Lower lobe of right lung (tissue), 2 donors: Measurements from ENCODE around the gene ATP1A3. TPM values are rescaled to one million over a fixed set of nuclear protein-coding genes. Genes with fewer than 3 reads are reported as not detected.
"Not testable (repeated sequence)": the region's sequence is repeated elsewhere in the genome, so short reads cannot be mapped to it uniquely, and the experiment has no call there.

ENCODE experiments used
- ATAC-seq, 2 donors: fragments of 200-7000 bp; cut with Tn5 transposase; one replicate each; pipeline ENCODE4 v1.9.1; 2020 to 2022; ENCODE audit warnings: mild to moderate bottlenecking in 2 of 2, moderate library complexity in 2 of 2
- DNase-seq: peaks from one replicate; pipeline ENCODE4 v3.0.0-alpha.2; 2020
- H3K27ac ChIP-seq: fragments of 200-600 bp; one replicate; pipeline ENCODE4 v1.8.0; 2022
- H3K27me3 ChIP-seq: fragments of 200-600 bp; one replicate; pipeline ENCODE4 v1.8.0; 2022; ENCODE audit warnings: low read depth
- H3K36me3 ChIP-seq: fragments of 200-600 bp; one replicate; pipeline ENCODE4 v1.8.0; 2022; ENCODE audit warnings: mild to moderate bottlenecking
- H3K4me1 ChIP-seq: fragments of 200-600 bp; one replicate; pipeline ENCODE4 v1.8.0; 2022
- H3K4me3 ChIP-seq: fragments of 200-600 bp; one replicate; pipeline ENCODE4 v1.8.0; 2022; ENCODE audit warnings: mild to moderate bottlenecking
- H3K9me3 ChIP-seq: fragments of 200-600 bp; one replicate; pipeline ENCODE4 v1.8.0; 2022
- intact Hi-C: fragments of 100-400 bp; cut with DNase I; formaldehyde crosslinking; loops from one replicate; pipeline ENCODE4 v1.11.0; 2022
- total RNA-seq: library from RNA; stranded (reverse); fragmentation: NEBNext Ultra II Directional; extraction: Animal tissue kit (Norgen Biotek cat#: 25700); gene quantifications from one replicate; pipeline ENCODE4 v1.2.1, GENCODE V29; 2021
- TF ChIP-seq, protein P1 (sequence below): fragments of 200-600 bp; IDR thresholded peaks from one replicate; pipeline ENCODE4 v1.8.0; 2022; ENCODE audit warnings: antibody characterized with exemption, mild to moderate bottlenecking
- donor health status: DM: no; HTN: yes; CAD: no; lungs with severe emphysema.

Gene ATP1A3
- total RNA-seq, 1 donor from 2014 or later: 0.97 TPM

DNA sequence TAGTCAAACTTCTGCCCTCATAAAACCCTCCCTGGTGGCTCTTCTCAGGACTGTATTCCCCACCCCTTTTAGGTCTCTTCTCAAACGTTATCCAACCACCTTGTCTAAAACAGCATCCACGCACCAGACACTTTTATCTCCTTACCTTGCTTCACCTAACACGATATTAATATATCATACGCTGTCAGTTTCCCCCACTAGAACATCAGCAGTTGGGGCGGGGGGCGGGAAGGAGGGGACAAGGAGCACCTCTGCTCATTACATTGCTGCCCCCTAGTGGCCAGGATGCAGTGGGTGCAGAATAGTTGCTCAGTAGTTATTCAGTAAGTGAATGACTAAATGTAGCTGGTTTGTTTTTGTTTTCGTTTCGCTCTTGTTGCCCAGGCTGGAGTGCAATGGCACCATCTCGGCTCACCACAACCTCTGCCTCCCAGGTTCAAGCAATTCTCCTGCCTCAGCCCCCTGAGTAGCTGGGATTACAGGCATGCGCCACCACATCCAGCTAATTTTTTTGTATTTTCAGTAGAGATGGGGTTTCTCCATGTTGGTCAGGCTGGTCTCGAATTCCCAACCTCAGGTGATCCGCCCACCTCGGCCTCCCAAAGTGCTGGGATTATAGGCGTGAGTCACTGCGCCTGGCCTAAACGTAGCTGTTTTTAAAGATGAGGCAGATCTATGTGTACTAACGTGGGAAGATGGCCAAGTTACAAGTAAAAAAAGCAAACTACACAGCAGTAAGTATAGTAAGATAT lies 40.8 kb upstream of the ATP1A3 start:
- H3K27ac ChIP-seq, H3K9me3 ChIP-seq, H3K27me3 ChIP-seq, DNase-seq, H3K4me1 ChIP-seq, H3K36me3 ChIP-seq, H3K4me3 ChIP-seq, intact Hi-C loops: not testable (repeated sequence)
- peak; percentile 72 to 78 for ATAC-seq
- TF ChIP-seq, protein P1, sequence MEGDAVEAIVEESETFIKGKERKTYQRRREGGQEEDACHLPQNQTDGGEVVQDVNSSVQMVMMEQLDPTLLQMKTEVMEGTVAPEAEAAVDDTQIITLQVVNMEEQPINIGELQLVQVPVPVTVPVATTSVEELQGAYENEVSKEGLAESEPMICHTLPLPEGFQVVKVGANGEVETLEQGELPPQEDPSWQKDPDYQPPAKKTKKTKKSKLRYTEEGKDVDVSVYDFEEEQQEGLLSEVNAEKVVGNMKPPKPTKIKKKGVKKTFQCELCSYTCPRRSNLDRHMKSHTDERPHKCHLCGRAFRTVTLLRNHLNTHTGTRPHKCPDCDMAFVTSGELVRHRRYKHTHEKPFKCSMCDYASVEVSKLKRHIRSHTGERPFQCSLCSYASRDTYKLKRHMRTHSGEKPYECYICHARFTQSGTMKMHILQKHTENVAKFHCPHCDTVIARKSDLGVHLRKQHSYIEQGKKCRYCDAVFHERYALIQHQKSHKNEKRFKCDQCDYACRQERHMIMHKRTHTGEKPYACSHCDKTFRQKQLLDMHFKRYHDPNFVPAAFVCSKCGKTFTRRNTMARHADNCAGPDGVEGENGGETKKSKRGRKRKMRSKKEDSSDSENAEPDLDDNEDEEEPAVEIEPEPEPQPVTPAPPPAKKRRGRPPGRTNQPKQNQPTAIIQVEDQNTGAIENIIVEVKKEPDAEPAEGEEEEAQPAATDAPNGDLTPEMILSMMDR: peak; percentile 83

DNA sequence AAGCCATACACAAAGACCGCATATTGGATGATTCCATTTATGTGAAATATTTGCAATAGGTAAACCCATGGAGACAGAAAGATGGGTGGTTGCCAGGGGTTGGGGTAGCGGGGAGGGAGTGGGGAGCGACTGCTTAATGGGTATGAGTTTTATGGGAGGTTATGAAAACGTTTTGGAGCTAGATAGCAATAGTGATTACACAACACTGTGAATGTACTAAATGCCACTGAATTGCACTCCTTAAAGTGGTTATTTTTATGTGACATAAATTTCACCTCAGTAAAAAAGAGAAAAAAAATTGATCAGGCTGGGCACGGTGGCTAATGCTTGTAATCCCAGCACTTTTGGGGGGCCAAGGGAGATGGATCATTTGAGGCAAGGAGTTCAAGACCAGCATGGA lies 39.4 kb upstream of the ATP1A3 start:
- ATAC-seq (no peak), DNase-seq (no peak)
- no peak overlapping the region for H3K4me3 ChIP-seq
- intact Hi-C loops: no loop called here
- no peaks in the 10 kb centered on the region for H3K9me3 ChIP-seq
- no peaks in the 10 kb centered on the region for H3K27me3 ChIP-seq
- H3K4me1 ChIP-seq: no peaks in the 10 kb centered on the region
- TF ChIP-seq, protein P1: no peak
- H3K36me3 ChIP-seq: no peaks in the 10 kb centered on the region
- no peak overlapping the region for H3K27ac ChIP-seq

DNA sequence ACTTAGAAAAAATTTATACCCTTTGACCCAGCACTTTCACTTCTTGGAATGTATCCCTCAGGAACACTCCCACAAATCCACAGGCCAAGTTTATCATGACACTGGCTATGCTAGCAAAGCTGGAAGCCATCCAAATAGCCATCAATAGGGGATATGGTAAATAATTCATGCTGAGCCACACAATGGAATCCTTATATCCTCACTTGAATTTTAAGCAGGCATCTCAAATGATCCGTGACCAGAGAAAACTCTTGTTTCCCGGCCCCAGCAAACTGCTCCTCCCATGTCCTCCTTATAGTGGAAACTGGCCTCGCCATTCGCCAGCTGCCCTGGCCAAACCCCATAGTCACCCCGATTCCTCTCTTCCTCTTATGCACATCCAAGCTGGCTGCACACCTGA lies 38.4 kb upstream of the ATP1A3 start:
- no peak for ATAC-seq
- no peaks in the 10 kb centered on the region for H3K27me3 ChIP-seq

DNA sequence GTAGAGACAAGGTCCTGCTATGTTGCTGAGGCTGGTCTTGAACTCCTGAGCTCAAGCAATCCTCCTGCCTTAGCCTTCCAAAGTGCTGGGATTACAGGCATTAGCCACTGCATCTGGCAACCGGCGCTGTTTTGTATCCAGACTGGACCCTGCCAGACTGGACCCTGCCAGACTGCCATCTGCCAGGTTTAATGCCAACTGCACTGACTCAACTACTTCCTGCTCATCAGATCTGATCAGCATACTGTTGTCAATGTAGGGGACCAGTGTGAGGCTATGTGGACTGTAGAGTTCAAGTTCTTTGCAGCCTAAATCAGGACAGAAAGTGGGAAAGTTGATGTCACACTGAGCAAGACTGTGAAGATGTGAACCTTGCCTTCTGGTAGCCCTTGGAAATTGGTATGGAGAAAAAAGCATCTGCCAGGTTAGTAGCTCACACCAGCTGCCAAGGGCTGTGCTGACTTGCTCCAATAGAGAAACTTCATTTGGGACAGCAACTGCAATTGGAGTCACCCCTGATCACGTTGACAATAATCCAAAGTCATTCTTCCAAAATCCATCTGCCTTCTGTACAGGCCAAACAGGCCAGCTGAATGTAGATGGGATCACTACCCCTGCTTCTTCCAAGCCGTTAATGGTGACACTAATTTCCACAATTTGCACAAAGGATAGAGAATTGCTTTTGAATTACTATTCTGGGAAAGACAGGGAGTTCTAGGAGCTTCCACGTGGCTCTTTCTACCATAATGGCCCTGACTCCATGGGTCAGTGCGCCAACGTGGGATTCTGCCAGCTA lies 36.8 kb upstream of the ATP1A3 start:
- ATAC-seq (no peak), DNase-seq (no peak)
- Histone ChIP-seq H3K27me3 (no peaks in the 10 kb centered on the region), H3K27ac (no peak overlapping the region), H3K4me1 (no peaks in the 10 kb centered on the region), H3K9me3 (no peaks in the 10 kb centered on the region), H3K4me3 (no peak overlapping the region), H3K36me3 (no peaks in the 10 kb centered on the region)
- intact Hi-C loops: no loop called here
- TF ChIP-seq, protein P1: no peak

More for the DNA sequence above, 38.4 kb upstream of the ATP1A3 start:
- Histone ChIP-seq H3K4me1 (no peaks in the 10 kb centered on the region), H3K36me3 (no peaks in the 10 kb centered on the region), H3K27ac (no peak overlapping the region), H3K9me3 (no peaks in the 10 kb centered on the region), H3K4me3 (no peak overlapping the region)
- intact Hi-C loops: no loop called here
- DNase-seq: no peak
- TF ChIP-seq, protein P1: no peak

DNA sequence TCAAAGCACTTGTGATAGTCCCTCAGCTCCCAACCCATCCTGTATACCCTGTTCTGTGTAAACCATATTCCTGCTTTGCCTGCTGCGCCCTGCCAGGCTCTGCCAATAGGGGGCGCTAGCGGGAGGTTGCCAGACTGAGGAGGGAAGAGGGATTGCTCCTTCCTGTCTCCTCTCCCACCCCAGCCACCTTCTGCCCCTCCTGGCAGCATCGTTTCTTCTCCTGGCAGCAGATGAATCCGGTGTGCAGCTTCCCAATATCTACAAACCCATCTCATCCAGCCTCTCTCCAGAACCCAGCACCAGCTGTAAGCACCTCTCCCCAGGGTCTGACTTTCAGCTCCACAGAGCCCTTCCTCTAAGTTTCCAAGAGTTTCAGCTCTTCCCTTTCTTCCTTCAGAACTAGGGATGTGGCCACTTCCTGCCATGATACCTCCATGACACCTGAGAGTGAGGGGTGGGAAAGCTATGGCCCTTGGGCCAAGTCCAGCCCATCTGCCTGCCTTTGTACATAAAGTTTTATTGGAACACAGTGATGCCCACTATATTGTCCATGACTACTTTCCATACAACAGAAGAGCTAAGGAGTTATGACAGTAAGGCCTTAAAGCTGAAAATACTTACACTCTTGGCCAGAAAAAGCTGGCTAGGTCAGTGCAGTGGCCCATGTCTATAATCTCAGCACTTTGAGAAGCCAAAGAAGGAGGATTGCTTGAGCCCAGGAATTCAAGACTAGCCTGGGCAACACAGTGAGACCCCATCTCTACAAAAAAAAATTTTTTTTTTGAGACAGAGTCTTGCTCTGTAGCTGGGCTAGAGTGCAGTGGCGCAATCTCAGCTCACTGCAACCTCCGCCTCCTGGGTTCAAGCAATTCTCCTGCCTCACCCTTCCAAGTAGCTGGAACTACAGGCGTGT lies 34.5 kb upstream of the ATP1A3 start:
- DNase-seq: no peak
- Histone ChIP-seq H3K4me3 (no peak overlapping the region), H3K4me1 (no peaks in the 10 kb centered on the region), H3K9me3 (no peaks in the 10 kb centered on the region), H3K27ac (no peak overlapping the region), H3K27me3 (no peaks in the 10 kb centered on the region), H3K36me3 (no peaks in the 10 kb centered on the region)
- TF ChIP-seq, protein P1: peak; percentile 36
- ATAC-seq: no peak
- intact Hi-C loops: no loop called here
